Measurements from ENCODE around the gene CDHR5.

DNA sequence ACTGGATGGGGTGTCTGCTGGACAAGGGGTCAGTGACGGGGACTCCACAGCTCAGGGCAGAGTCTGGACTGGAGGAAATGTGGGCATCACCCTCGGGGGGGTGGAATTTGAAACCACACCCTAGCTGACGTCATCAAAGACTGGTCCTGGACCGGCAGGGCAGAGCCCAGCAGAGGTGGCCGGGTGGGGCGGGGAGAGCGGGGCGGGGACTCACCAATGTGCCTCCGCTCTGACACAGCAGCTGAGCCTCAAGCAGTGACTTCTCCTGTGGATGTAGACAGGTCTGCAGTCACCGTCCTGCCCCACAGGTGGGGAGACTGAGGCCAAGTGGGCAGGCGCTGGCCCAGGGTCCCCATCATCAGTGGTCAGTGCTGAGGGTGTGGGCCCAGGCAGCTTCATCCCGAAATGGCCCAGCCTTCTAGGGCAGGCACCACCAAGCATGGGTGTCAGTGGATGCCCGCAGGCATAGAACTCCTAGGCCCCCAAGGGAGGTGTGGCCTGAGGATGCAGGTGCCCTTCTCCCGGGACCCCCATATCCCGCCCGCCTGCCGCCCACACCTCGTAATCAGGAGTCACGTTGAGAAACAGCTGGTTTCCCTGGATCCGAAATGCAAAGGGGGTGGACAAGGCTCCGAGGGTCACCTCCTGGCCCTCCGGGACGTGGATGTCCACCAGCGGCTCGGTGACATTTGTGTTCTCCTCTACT is 603 bp downstream of the CDHR5 start:
- TF ChIP-seq, protein P1, sequence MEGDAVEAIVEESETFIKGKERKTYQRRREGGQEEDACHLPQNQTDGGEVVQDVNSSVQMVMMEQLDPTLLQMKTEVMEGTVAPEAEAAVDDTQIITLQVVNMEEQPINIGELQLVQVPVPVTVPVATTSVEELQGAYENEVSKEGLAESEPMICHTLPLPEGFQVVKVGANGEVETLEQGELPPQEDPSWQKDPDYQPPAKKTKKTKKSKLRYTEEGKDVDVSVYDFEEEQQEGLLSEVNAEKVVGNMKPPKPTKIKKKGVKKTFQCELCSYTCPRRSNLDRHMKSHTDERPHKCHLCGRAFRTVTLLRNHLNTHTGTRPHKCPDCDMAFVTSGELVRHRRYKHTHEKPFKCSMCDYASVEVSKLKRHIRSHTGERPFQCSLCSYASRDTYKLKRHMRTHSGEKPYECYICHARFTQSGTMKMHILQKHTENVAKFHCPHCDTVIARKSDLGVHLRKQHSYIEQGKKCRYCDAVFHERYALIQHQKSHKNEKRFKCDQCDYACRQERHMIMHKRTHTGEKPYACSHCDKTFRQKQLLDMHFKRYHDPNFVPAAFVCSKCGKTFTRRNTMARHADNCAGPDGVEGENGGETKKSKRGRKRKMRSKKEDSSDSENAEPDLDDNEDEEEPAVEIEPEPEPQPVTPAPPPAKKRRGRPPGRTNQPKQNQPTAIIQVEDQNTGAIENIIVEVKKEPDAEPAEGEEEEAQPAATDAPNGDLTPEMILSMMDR (IDR thresholded peaks at IDR 0.05) = no peak
- TF ChIP-seq EZH2 (IDR thresholded peaks at IDR 0.05) = no peak
- no peak for TF ChIP-seq EZH2phosphoT487 (IDR thresholded peaks at IDR 0.05)
